Endodermal cell (in vitro differentiated cells): ENCODE measurements around the gene SSR3. TPM values are rescaled to one million over a fixed set of nuclear protein-coding genes. Genes with fewer than 3 reads are reported as not detected.

Source experiments
- DNase-seq: peaks from one replicate; pipeline ENCODE4 v3.0.0-alpha.2; 2017
- H3K27ac ChIP-seq: 2 replicates; pipeline ENCODE4 v1.5.1; 2013; ENCODE audit warnings: mild to moderate bottlenecking, low read depth, low read length, moderate library complexity
- H3K27me3 ChIP-seq: 2 replicates; pipeline ENCODE4 v1.6.1; 2013; ENCODE audit warnings: mild to moderate bottlenecking, low read length, moderate library complexity; ENCODE audit not compliant: insufficient read depth, control insufficient read depth, poor library complexity, severe bottlenecking
- H3K36me3 ChIP-seq: 2 replicates; pipeline ENCODE4 v1.7.0; 2013; ENCODE audit warnings: mild to moderate bottlenecking, low read length, moderate library complexity; ENCODE audit not compliant: control insufficient read depth, insufficient read depth
- H3K4me1 ChIP-seq: one replicate; pipeline ENCODE4 v1.7.0; 2013; ENCODE audit warnings: low read length; ENCODE audit not compliant: control insufficient read depth, insufficient read depth
- H3K4me3 ChIP-seq: 2 replicates; pipeline ENCODE4 v1.5.1; 2013; ENCODE audit warnings: mild to moderate bottlenecking, low read length, moderate library complexity
- H3K9ac ChIP-seq: 2 replicates; pipeline ENCODE4 v1.6.1; 2013; ENCODE audit warnings: mild to moderate bottlenecking, low read length, moderate library complexity; ENCODE audit not compliant: poor library complexity, severe bottlenecking; ENCODE audit errors: extremely low read depth
- H3K9me3 ChIP-seq: 2 replicates; pipeline ENCODE4 v1.6.1; 2013; ENCODE audit warnings: mild to moderate bottlenecking, low read length, moderate library complexity; ENCODE audit not compliant: control insufficient read depth
- H3K27ac Mint-ChIP-seq: 2 replicates; pipeline ENCODE4 v1.8.0; 2020; ENCODE audit warnings: mixed read lengths
- H3K27me3 Mint-ChIP-seq: 2 replicates; pipeline ENCODE4 v1.8.0; 2021; ENCODE audit warnings: mild to moderate bottlenecking, mixed read lengths; ENCODE audit not compliant: insufficient read depth
- H3K36me3 Mint-ChIP-seq: 2 replicates; pipeline ENCODE4 v1.8.0; 2020; ENCODE audit warnings: low read depth, mixed read lengths
- H3K4me1 Mint-ChIP-seq: 2 replicates; pipeline ENCODE4 v1.8.0; 2020; ENCODE audit warnings: mixed read lengths
- H3K4me3 Mint-ChIP-seq: 2 replicates; pipeline ENCODE4 v1.8.0; 2020; ENCODE audit warnings: mild to moderate bottlenecking, moderate library complexity, mixed read lengths
- H3K9me3 Mint-ChIP-seq: 2 replicates; pipeline ENCODE4 v1.8.0; 2020; ENCODE audit warnings: mild to moderate bottlenecking, mixed read lengths
- WGBS, 2 experiments: methylation state at CpG; one replicate each; pipeline versions ENCODE4 v1.1.5 to v1.1.7; 2013; ENCODE audit warnings: missing lambda C conversion rate in 2 of 2, mixed read lengths in 1 of 2; ENCODE audit not compliant: insufficient coverage in 1 of 2, insufficient read length in 1 of 2; 5-methylcytosine and 5-hydroxymethylcytosine counted together
- total RNA-seq, 2 donors: library from RNA; stranded (reverse); fragmentation: NEBNext Ultra II Directional in 1 of 2; extraction: Animal tissue kit (Norgen Biotek cat#: 25700) in 1 of 2; gene quantifications; 2 replicates in 1 of 2; 3 replicates in 1 of 2; pipeline ENCODE4 v1.2.1, GENCODE V29; 2021
- TF ChIP-seq, protein P1 (sequence below): fragments of 200-600 bp; sonication (generic); conservative IDR thresholded peaks from 2 replicates; pipeline ENCODE4 v1.5.0; 2021; ENCODE audit warnings: antibody characterized with exemption, mild to moderate bottlenecking

SSR3 gene
- total RNA-seq, 2 donors from 2014 or later = 187 to 200 TPM

DNA sequence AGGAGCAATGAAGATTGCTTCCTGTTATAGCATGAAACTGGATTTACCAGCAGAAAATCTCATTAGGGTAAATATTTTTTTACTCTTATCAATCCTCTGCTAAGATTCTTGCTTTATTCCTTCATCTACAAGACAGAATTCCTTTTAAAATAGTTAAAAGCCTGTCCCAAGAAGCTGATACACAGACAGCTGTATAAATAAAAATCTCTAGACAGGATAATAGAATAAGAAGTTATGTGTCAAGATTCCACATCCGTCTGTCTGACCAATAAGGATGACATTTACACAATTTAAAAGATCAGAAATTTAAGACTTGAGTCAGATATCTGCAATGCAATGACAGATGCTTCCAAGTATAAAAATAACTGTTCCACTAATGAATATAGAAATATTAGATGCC is 57.6 kb downstream of the SSR3 start:
- Histone ChIP-seq H3K27me3 (no peaks in the 10 kb centered on the region), H3K9ac (no peak overlapping the region), H3K27ac (no peak overlapping the region), H3K4me3 (no peak overlapping the region), H3K4me1 (no peaks in the 10 kb centered on the region), H3K36me3 (no peaks in the 10 kb centered on the region), H3K9me3 (peaks cover 6% of the 10 kb centered on the region)
- H3K4me1 Mint-ChIP-seq = peaks cover 2% of the 10 kb centered on the region
- H3K27me3 Mint-ChIP-seq = no peaks in the 10 kb centered on the region
- WGBS, 2 experiments = 93% methylated on average over 1 of the region's 1 CpG; no CpG with 5 or more reads in 1 of the 2 experiments
- no peaks in the 10 kb centered on the region for H3K36me3 Mint-ChIP-seq
- H3K4me3 Mint-ChIP-seq = no peak overlapping the region
- H3K27ac Mint-ChIP-seq = no peak overlapping the region
- no peak for DNase-seq
- peaks cover 12% of the 10 kb centered on the region for H3K9me3 Mint-ChIP-seq
- TF ChIP-seq, protein P1, sequence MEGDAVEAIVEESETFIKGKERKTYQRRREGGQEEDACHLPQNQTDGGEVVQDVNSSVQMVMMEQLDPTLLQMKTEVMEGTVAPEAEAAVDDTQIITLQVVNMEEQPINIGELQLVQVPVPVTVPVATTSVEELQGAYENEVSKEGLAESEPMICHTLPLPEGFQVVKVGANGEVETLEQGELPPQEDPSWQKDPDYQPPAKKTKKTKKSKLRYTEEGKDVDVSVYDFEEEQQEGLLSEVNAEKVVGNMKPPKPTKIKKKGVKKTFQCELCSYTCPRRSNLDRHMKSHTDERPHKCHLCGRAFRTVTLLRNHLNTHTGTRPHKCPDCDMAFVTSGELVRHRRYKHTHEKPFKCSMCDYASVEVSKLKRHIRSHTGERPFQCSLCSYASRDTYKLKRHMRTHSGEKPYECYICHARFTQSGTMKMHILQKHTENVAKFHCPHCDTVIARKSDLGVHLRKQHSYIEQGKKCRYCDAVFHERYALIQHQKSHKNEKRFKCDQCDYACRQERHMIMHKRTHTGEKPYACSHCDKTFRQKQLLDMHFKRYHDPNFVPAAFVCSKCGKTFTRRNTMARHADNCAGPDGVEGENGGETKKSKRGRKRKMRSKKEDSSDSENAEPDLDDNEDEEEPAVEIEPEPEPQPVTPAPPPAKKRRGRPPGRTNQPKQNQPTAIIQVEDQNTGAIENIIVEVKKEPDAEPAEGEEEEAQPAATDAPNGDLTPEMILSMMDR = no peak

DNA sequence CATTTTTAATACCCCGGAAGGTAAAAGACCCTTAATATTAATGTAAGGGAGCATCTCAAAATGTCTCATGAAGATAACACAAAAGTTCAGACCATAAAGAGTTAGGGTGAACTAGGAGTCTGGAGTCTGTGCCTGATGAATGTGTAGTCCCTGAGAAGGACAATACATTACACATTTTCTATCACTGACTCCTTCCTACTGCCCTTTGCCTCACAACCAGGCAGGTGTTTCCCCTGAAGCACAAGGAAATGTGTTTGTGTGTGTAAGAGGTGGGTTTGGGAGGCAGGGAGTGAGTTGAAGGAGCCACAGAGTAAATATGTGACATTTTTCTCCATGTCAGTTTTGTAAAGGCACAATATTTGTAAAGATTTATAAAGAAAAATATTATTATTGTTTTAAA is 59.1 kb downstream of the SSR3 start:
- WGBS, 2 experiments = 89% methylated on average over 1 of the region's 1 CpG; no CpG with 5 or more reads in 1 of the 2 experiments
- Histone ChIP-seq H3K4me3 (no peak overlapping the region), H3K4me1 (no peaks in the 10 kb centered on the region), H3K9ac (no peak overlapping the region), H3K9me3 (peaks cover 6% of the 10 kb centered on the region), H3K27me3 (no peaks in the 10 kb centered on the region), H3K27ac (no peak overlapping the region), H3K36me3 (no peaks in the 10 kb centered on the region)
- Mint-ChIP-seq H3K4me1 (peaks cover 2% of the 10 kb centered on the region), H3K27me3 (no peaks in the 10 kb centered on the region), H3K9me3 (peaks cover 12% of the 10 kb centered on the region), H3K4me3 (no peak overlapping the region), H3K36me3 (no peaks in the 10 kb centered on the region), H3K27ac (no peak overlapping the region)
- no peak for DNase-seq
- TF ChIP-seq, protein P1 = no peak

DNA sequence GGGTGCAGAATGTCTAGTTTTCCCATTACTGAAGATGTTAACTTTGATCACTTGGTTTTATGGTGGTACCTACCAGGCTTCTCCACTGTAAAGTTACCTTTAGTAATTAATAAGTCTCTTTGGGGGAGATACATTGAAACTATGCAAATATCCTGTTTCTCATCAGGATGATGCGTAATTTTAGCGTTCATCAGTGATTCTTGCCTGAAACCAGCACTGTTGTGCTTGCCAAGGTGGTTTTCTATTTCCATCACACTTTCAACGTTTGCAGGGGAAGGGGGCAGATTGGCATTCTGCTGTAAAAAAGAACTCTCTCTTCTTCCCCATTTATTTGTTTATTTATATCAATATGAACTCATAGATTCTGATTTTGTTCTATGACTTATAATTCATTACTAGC is 61.0 kb downstream of the SSR3 start:
- DNase-seq = no peak
- H3K4me1 ChIP-seq = no peaks in the 10 kb centered on the region
- no peaks in the 10 kb centered on the region for H3K27me3 ChIP-seq
- Mint-ChIP-seq H3K4me1 (peaks cover 2% of the 10 kb centered on the region), H3K36me3 (no peaks in the 10 kb centered on the region), H3K27ac (no peak overlapping the region), H3K27me3 (no peaks in the 10 kb centered on the region), H3K9me3 (peaks cover 12% of the 10 kb centered on the region), H3K4me3 (no peak overlapping the region)
- 89 to 100% methylated on average over 2 to 3 of the region's 3 CpGs for WGBS, 2 experiments
- H3K36me3 ChIP-seq = no peaks in the 10 kb centered on the region
- H3K27ac ChIP-seq = no peak overlapping the region
- TF ChIP-seq, protein P1 = no peak
- no peak overlapping the region for H3K4me3 ChIP-seq
- peaks cover 6% of the 10 kb centered on the region for H3K9me3 ChIP-seq
- no peak overlapping the region for H3K9ac ChIP-seq
